GM18907 (cell line): ENCODE measurements around the gene CYSTM1.
A peak's percentile ranks its signal among the peaks of the same experiment; 100 is the strongest.

Experiments
- ATAC-seq: cut with Tn5 transposase; IDR thresholded peaks from one replicate; pipeline ENCODE4 v1.9.1; 2021; ENCODE audit warnings: mild to moderate bottlenecking, moderate library complexity; ENCODE audit not compliant: unreplicated experiment

The CYSTM1 gene

DNA sequence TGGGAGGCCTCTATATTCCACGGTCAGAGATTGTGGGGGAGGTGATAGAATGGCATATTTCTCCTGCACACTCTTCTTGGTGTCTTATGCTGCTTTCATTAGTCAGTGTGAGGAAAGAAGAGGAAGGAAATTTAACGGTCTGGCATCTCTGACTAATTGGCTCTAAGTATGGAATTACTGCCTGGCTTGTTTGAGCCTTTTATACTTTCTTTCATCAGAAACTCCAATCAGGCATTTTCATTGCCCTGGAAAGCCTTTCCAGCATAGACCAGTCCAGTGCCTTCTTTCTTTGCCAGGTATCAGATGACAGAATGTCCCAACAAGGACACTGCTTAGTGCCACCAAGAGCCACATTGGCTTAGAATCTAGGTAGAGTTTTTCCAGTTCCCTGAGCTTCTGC, 30.2 kb downstream of the CYSTM1 start:
- ATAC-seq: no peak

DNA sequence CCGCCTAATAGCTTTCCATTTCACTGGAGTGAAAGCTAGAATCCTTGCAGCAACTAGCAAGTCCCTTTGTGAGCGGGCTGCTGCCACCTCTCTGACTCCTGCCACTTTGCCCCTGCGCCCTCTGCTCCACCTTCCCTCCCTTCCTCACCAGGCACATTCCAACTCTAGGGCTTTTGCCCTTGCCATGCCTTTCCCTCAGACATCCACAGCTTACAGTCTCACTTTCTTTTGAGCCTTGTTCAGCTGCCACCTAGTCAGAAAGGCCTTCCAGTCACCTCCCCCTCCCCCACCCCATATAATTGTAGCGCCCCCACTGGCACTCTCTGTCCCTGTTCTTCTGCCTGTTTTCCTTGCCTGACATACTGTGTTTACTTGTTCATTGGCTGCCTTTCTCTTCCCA, 31.0 kb downstream of the CYSTM1 start:
- ATAC-seq: no peak

DNA sequence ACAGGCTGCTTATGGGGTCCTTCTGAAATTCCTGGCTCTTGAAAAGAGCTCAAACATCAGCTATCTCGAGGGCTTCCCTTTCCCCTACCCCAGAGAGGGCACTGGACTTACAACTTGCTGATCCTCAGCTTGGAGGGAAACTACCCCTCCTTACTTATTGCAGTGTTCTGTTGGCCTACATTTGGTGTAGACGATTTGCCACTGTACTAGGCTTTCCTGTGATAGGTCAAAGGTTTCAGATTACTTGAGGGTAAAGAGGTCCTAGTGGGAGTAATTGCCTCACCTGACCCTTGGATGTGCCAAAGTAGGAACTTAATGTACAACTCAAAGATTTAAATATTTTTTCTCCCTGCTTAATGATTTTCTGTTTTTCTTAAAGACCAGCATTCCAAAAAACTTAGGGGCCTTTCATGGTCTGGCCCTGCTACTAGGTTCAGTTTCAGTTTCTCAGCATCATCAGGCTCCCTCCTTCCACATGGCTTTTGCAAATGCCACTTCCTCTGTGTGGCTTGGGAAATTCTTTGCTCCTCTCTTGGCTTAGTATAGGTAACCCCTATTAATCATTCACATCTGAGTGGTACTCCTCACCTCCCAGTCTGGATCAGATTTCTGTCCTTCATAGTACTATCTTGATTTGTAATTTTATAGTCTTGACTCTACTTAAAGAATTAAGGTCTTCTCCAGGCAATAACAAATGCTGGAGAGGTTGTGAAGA, 32.4 kb downstream of the CYSTM1 start:
- ATAC-seq: peak; percentile 90

DNA sequence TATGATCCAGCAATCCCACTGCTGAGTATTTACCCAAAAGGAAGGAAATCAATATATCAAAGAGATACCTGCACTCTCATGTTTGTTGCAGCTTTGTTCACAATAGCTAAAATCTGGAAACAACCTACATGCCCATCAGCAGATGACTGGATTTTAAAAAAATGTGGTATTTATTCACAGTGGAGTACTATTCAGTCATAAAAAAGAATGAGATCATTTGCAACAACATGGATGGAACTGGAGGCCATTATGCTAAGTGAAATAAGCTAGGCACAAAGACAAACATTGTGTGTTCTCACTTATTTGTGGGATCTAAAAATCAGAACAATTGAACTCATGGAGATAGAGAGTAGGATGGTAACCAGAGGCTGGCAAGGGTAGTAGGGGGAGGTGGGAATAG, 33.1 kb downstream of the CYSTM1 start:
- ATAC-seq: no peak

DNA sequence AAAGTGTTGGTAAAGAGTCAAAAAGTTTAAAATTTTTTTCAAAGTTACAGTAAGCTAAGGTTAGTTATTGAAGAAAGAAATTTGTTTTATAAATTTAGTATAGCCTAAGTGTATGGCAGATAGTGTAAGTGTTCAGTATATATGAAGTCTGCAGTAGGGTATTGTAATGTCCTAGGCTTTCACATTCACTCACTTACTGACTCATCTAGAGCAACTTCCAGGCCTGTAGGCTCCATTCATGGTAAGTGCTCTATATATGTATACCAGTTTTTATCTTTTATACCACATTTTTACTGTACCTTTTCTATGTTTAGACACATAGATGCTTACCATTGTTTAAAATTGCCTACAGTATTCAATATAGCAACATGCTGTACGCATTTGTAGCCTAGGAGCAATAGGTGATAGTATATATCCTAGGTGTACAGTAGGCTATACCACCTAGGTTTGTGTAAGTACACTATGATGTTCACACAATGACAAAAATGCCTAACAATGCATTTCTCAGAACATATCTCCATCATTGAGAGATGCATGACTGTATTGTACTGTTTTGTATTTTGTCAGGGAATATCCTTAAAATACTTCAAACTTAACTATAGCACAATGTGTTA, 38.5 kb downstream of the CYSTM1 start:
- peak; percentile 63 for ATAC-seq

DNA sequence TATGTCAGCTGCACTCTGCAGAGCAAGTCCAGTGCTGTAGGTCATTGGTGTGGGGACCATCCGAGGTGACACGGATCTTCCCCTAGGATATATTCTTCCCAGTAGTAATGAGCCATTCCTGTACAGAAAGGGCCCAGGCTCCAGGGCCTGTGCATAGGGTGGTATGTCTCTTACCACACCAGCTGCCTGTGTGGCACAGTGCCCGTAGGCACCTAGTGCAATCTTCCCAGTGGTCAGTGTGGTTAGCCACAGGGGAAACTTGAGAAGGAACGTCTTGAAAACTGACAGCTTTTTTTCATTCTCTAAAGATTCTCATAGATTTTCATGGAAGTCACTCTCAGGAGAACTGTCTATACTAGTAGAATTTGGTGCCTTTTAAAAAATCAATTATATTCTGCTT, 39.8 kb downstream of the CYSTM1 start:
- no peak for ATAC-seq

DNA sequence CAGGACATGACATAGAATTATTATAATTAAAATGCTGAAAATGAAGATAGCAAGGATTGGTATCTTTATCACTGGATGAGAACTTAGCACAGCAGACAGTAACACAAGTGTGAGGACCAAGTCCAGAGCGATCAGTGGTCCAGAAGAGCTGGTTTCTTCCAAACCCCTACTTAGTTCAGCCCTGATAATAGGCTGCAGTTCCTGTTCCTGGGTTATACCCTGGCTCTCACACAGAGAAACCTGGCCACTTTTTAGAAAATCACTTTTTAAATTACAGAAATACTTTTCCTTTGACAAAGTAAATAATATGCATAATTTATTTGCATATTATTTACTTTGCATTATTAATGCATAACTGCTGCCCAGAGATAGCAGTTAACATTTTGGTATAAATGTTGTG, 40.3 kb downstream of the CYSTM1 start:
- no peak for ATAC-seq

DNA sequence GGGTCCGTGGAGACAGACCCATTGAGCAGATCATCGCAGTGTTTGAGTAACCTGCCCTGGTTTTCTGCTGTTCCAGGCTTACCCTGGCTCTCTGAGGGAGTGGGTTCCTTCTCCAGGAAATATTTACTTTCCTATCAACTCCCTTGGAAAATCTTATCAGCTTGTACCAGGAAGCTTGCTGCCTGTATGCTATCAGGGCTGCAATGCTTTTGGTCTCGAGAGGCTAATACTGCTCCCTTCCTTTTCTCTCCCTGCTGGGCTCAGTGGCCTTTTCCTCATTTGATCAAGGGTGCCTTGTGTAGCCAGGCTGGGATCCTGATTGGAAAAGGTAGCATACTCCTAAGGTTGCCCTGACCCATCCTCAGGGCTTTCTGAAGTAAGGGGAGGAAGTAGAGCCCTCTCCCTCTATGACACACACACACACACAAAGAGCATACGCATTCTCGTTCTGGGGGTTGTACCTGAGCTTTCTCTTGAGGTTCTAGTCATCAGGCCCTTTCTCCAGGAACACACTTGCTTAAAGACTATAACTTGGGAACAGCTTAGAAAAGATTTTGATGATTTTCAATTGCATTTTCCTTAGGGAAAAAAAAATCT, 41.6 kb downstream of the CYSTM1 start:
- no peak for ATAC-seq

DNA sequence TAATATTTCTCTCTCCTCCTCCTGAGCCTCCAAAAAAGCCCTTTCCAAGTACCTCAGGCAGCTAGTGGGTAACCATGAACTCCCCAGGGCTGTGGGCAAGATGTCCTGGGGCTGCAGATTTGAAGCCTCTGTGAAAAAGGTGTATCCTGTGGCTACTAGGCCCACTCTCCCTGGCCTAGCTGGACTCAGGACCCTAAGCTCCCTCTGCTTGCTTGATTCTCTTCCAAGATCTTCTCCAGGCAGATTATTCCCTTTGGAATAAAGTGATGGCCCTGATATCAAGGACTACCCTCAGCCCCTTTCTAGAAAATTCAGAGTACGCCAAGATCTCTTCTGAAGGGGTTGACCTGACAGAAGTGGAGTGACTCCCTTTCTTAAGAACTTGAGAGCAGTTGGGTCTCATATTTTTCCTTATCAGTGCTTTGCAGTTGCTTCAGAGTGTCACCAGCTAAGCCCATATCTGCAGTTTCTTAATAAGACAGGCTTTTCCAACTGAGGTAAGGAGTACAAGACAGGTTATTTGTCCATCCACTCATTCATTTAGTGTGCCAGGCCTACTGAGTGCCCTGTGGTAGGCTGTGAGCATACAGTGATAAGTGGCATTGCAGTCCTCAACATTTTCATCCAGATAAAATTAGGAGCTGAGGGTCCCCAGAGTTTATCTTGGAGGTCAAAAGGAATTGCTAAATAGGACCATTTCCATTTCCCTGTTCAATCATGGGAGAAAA, 42.5 kb downstream of the CYSTM1 start:
- no peak for ATAC-seq

DNA sequence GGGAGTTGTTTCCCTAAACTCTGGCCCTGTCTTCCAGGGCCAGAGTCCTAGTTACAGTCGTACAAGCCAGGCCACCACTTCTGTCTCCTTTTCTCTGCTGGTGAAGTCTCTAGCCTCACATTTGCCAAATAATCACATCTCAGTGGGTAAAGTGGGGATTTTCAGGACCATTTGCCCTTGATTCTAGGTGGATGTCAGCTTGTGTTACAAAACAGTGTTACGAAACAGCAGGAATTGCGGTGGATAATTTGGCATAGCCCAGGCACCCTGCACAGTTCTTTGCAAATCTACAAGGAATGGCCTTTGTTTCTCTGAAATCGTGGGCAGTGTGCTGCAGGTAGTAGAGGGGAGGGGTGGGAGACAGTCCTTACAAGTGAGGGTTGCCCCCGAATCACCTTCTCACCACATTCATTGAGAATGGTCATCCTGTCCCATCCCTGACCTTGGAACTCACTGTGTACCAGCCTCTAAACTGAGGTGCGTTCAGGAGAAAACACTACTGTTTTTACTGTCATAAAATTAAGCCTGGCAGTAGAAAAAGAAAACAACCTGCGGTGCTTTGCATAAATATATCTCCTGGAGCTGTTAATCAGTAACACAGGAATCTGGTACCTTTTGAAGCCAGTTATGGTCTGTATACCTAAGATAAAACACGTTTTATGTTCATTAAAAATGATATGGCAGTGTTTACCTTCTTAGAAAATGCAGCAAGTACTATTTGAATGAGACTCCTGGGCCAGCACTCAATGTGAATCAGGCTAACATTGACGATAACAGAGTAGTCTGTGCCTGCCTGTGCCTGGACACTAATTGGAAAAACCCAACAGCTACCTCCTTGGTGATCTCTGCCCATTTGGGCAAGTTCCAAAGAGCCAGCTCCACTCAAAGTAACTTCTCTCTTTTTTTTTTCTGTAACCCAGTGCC, 44.3 kb downstream of the CYSTM1 start:
- ATAC-seq: peak; percentile 40

DNA sequence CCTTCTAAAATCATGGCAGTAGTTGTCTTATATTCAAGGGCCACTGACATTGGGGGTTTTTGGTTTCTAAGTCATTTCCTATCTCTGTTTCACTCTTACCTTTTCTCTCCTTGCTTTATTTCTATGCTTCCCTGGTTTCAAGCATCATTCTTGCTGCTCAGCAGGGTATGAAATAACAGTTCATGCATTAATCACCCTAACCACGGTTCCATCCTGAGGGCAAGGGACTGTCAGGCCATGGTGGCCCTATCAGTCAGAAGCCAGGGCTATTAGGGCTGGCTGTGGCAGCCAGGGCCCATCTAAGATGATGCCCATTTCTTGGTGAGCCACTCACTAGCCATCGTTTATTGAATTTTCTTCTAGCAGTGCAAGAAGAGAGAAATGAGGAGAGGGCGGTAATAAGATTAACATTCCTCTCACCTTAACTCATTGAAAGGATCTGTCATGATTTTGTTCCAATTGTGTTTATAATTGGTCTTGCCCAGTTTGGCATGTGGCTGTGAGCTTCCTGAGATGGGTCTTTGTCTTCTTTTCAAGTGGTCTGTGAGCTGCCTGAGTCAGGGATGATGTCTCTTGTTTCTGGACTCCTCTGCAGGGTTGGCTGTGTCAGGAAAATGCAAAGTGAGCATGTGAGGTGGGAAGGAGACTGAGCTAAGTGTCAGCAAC, 45.2 kb downstream of the CYSTM1 start:
- peak; percentile 73 for ATAC-seq

DNA sequence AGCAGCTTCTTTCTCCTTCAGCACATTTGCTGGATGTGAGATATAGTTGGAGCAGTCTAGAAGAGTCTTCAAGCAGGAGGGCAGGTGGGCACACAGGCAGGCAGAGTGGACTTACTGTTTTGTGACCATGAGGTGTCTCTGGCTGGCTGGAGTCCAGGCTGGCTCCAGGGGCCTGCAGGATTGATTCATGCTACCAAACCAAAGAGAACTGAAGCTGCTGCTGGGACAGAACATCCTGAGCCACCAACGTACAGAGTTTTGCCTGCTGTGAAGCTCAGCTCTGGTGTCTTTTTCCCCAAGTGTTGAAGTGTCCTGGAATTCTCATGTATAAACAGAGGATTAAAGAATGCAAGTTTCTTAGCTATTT, 45.7 kb downstream of the CYSTM1 start:
- no peak for ATAC-seq

DNA sequence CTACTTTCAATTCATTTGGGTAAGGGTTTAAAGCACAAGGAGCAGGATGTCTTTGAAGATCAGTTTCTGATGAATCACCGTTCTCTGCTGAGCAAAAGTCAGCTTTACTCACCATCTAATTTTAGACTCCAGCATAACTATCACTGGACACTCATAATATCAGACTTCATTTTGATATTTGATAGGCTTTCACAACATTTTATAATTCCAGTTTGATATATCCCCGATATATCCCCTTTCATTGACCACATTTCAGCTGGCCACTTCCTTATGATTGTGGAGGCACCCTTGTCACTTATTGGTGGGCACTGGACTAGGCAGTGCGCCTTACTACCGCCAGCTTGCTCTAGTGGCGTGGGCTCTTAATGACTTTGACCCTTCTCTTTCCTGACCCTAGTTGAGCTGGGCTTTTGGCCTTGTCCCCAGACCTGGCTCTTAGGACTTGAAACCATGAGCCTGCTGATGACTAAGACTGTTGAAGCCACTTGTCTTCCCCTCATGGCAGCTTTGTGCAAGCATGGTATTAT, 46.8 kb downstream of the CYSTM1 start:
- no peak for ATAC-seq

DNA sequence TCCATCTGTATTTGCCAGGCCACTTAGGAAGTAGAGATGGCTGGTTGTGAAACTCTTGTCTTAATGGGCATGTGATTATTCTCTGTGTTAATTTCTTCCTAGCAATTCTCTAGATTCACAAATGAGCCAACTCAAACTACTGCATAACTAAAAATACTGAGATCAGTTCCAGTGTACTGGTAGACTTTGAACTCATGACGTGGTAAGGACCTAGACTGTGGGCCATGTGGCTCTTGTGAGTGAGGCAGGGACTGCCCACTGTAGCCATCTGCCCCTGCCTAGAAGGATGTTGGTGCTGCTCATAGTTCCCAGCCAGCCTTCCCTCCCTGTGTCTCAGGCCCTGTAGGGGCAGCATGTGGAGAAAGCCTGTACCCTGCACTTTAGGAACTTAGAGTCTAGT, 47.4 kb downstream of the CYSTM1 start:
- ATAC-seq: no peak

DNA sequence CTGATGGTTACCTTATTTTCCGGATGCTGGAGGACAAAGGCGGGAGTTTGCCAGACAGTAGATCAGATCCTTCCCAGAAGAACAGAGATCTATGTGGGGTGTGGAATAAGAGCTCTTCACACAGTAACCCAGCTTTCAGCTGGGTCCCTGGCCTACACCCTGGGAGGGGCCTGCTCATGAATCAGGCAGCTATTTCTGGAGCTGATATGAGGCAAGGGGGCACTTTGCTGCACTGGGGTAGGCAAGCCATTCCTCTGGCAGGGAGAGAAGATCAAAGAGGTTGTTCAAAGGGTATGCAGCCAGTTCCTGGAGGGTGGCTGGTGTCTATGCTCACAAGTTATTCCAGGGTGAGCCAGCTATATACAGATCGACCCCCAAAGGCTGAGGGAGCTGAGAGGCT, 48.6 kb downstream of the CYSTM1 start:
- ATAC-seq: no peak

DNA sequence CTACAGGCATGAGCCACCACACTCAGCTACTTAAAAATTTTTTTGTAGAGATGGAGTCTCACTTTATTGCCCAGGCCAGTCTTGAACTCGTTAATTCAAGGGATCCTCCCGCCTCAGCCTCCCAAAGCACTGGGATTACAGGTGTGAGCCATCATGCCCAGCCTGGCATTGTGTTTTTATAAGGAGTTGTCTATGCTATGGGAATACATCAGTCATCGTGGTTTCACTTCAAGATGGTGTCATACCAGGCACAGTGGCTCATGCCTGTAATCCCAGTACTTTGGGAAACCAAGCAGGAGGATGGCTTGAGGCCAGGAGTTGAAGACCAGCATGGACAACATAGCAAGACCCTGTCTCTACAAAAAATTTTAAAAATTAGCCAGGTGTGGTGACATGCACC, 49.7 kb downstream of the CYSTM1 start:
- ATAC-seq: no peak

DNA sequence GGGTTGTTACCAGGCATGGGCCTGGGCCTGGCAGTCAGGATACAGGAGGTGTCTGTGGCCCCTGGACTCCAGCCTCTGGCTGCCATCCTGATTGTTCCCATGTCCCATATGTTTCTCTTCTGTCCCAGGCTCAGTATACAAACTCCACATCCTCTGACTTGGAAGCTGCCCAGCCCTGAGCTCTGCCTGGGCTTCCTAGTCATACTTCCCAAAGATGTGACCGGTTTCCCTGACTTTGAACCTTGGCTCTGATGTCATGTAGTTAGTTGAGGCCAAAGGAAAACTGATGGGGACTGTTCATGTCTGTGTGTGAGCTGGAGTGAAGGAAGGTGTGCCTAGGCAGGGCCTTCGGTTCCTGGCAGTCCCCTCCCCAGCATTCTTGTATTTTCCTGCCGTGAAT, 50.4 kb downstream of the CYSTM1 start:
- no peak for ATAC-seq

DNA sequence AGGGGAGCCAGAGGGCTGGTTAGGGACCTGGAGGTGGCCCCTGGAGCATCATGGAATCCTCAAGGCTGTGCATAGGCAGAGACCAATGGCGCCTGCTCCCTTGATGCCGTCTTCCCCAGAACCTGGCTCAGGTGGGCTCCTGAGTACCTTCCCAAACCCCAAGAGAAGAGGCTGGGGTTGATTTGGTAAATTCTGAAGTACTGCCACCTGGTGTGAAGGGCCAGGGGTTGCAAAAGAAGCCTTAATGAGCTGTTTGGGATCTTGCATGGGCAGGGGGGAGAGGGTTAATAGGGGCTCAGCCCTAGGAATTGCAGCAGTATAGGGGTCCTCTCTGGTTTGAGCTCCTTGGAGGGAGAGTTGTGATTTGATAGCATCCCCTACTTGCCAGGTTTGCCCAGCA, 52.1 kb downstream of the CYSTM1 start:
- no peak for ATAC-seq

DNA sequence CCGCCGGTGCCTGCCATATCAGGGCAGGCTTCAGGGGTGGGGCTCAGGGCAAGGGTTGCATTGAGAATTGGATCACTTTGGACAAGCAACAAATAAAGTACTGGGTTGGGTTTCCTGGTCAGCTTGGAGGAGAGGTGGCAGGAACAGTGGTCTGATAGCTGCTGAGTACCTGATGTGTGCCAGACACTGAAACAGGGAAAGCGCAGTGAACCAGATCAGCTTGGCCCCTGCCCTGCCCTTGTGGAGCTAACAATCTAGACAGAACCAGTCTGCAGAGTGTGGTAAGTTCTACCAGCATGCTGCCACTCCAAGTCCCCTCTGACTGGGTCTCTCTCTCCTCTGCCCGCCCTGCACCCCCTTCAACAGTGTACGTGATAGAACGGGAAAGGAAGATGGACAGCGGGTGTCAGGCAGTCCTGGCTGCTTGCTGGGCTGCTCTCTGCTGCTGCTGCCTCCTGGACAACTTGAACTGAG, 53.4 kb downstream of the CYSTM1 start:
- ATAC-seq: no peak

DNA sequence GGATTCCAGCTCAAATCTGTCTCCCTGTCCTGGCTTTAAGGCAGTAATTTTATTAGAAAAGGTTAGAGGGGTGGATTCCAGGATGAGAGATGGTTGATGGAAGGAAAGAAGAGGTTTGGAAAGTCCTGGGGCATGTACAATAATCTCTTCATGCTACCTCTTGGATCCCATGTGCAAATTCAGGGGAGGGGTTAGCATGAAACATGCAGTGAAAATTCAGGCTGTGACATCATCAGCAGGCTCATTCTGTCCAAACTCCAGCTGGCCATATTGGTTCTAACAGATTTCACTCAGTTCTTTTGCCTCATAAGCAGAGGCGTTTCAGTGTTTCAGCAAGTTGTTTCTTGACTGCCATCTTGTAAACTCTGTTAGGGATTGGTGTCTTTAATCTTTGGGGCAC, 55.4 kb downstream of the CYSTM1 start:
- ATAC-seq: no peak
